Keratinocyte (primary cell): Measurements from ENCODE around the gene SLC35G1.

Source experiments
- CTCF ChIP-seq, 3 experiments: IDR thresholded peaks in 1 of 3; conservative IDR thresholded peaks in 1 of 3; optimal IDR thresholded peaks in 1 of 3; 2 replicates in 2 of 3; 3 replicates in 1 of 3; pipeline versions ENCODE3 to v1.5.1; 2011; ENCODE audit warnings: low read length in 3 of 3, mild to moderate bottlenecking in 3 of 3, moderate library complexity in 2 of 3, control low read depth in 1 of 3, inconsistent platforms in 1 of 3; ENCODE audit not compliant: insufficient read depth in 2 of 3; ENCODE audit errors: extremely low read depth in 1 of 3
- EZH2 ChIP-seq: IDR thresholded peaks from one replicate; pipeline ENCODE4 v1.6.1; 2012; ENCODE audit warnings: inconsistent platforms, mild to moderate bottlenecking, low read length, moderate library complexity

- TF ChIP-seq CTCF (optimal IDR thresholded peaks at IDR 0.05 in 1 of 3, IDR thresholded peaks at IDR 0.05 in 1 of 3, conservative IDR thresholded peaks at IDR 0.05 in 1 of 3; ENCODE audit: extremely low read depth in 1 of 3, insufficient read depth in 2 of 3, low read length in 3 of 3) (no peak), EZH2 (no peak)
Measured at GRCh38 chr10:93893646-93894515, at the start of gene SLC35G1.
